Activated CD4-positive, alpha-beta T cell treated with anti-CD3 and anti-CD28 coated beads for 36 hours (primary cell): ENCODE measurements around the gene B4GALNT1. TPM values are rescaled to one million over a fixed set of nuclear protein-coding genes. Genes with fewer than 3 reads are reported as not detected.
"Not testable (repeated sequence)": the region's sequence is repeated elsewhere in the genome, so short reads cannot be mapped to it uniquely, and the experiment has no call there.

Source experiments
- ATAC-seq: fragments of 200-7000 bp; cut with Tn5 transposase; one replicate; pipeline ENCODE4 v1.10.0; 2021; ENCODE audit warnings: mild to moderate bottlenecking, moderate library complexity
- CTCF ChIA-PET: fragments of 350-600 bp; sonication (Branson Sonifier 250); formaldehyde crosslinking; loops from one replicate; lab custom pipeline; 2021; ENCODE audit warnings: antibody characterized with exemption; lab: Charles Lee
- POLR2A ChIA-PET: fragments of 350-600 bp; sonication (Branson Sonifier 250); formaldehyde crosslinking; loops from one replicate; lab custom pipeline; 2021; ENCODE audit warnings: antibody characterized with exemption, inconsistent platforms; lab: Charles Lee
- DNase-seq: peaks from one replicate; pipeline ENCODE4 v3.0.0-alpha.2; 2020
- H3K27ac Mint-ChIP-seq: one replicate; pipeline ENCODE4 v1.8.0; 2021; ENCODE audit warnings: mixed read lengths
- H3K27me3 Mint-ChIP-seq: one replicate; pipeline ENCODE4 v1.8.0; 2021; ENCODE audit warnings: mixed read lengths
- H3K36me3 Mint-ChIP-seq: one replicate; pipeline ENCODE4 v1.8.0; 2021; ENCODE audit warnings: low read depth, mixed read lengths
- H3K4me1 Mint-ChIP-seq: one replicate; pipeline ENCODE4 v1.8.0; 2021; ENCODE audit warnings: mixed read lengths
- H3K4me3 Mint-ChIP-seq: one replicate; pipeline ENCODE4 v1.8.0; 2021; ENCODE audit warnings: mild to moderate bottlenecking, moderate library complexity, mixed read lengths
- H3K9me3 Mint-ChIP-seq: one replicate; pipeline ENCODE4 v1.8.0; 2021; ENCODE audit warnings: low read depth, mixed read lengths
- intact Hi-C, 2 experiments: fragments of 100-400 bp; cut with DNase I in 1 of 2; cut with micrococcal nuclease in 1 of 2; formaldehyde crosslinking; loops; one replicate each; pipeline versions ENCODE4 v1.14.2 to v1.15.1; 2022 to 2024; cut with DNase I, micrococcal nuclease
- total RNA-seq, 2 experiments: library from RNA; stranded (reverse); gene quantifications; one replicate each; pipeline ENCODE4 v1.2.3, GENCODE V29; 2021

Gene B4GALNT1
- total RNA-seq, 2 experiments from 2014 or later = 1.4 to 1.5 TPM

DNA sequence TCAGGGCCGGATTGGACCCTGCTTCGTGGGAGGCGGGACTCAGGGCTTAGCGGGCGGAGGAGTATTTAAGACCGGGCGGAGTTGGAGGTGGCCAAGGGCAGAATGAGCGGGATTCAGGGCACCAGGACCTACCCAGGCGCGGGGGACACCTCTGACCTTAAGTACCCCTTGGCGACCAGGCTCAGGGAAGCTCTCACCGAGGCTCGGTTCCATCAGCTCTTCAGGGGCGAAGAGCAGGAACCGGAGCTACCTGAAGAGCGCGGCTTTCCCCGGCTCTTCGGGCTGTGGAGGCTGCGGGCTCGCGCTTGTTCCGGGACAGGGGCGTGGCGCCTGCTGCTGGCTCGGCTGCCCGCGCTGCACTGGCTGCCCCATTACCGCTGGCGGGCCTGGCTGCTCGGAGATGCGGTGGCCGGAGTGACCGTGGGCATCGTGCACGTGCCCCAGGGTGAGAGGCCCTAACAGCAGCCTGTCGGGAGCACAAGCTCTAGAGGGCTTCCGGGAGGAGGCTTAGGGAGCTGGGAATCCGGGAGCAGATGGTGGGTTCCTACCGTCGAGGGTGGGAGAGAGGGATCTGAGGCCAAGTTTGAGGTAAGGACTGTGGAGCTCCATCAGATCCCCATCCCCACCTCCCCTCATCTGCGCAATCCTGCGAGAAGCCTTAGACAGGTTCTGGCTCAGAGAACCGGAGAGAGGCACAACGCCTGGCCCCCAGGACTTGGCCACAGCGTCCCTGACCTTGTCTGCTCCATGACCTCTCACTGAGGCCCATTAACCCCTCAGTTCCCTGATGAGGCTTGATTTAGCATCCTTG is 13.4 kb downstream of the B4GALNT1 start:
- no peak overlapping the region for H3K27ac Mint-ChIP-seq
- POLR2A ChIA-PET = interaction anchor here (0.6 kb wide), 1 partner anchor 41 kb away, joined by 3 read pairs; no protein-coding TSS in a partner anchor

DNA sequence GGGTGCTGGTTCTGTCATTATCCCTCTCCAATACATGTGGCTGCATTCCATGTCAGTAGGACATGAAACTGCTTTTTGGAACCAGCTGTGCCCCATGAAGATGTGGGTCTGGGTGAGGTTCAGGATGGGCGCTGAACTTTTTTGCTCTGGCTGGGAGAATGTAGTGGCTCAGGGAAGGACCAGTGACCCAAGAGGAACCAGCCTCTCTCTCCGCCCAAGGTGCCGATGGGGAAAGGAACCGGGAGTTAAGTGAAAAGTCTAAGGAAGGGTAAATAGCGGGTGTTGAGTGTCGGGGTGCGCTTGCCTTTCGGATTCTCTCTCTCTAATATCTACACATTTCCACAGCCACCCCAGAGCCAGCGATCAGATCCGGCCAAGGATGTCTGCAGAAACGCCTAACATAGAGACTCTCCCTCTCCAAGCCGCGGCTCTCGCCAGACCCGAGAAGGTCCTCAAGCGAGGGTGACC is 14.0 kb downstream of the B4GALNT1 start:
- no peak for DNase-seq
- peaks cover 26% of the 10 kb centered on the region for H3K4me1 Mint-ChIP-seq
- no peaks in the 10 kb centered on the region for H3K36me3 Mint-ChIP-seq
- no peaks in the 10 kb centered on the region for H3K9me3 Mint-ChIP-seq
- H3K27me3 Mint-ChIP-seq = peaks cover 63% of the 10 kb centered on the region
- intact Hi-C loops = no loop called here
- CTCF ChIA-PET = interaction anchor here (0.7 to 6.3 kb wide), 5 partner anchors 14 to 69 kb away, joined by 3 to 76 read pairs (median 4); partner anchors contain the start of gene B4GALNT1
- POLR2A ChIA-PET = interaction anchor here (0.6 kb wide), 1 partner anchor 40 kb away, joined by 3 read pairs; no protein-coding TSS in a partner anchor
- no peak for ATAC-seq
- no peak overlapping the region for H3K27ac Mint-ChIP-seq
- no peak overlapping the region for H3K4me3 Mint-ChIP-seq

More for the DNA sequence above, 13.4 kb downstream of the B4GALNT1 start:
- Mint-ChIP-seq H3K4me3 (no peak overlapping the region), H3K36me3 (no peaks in the 10 kb centered on the region), H3K9me3 (no peaks in the 10 kb centered on the region), H3K4me1 (peaks cover 26% of the 10 kb centered on the region), H3K27me3 (peaks cover 67% of the 10 kb centered on the region)
- peak; percentile 53 for DNase-seq
- CTCF ChIA-PET = interaction anchor here (0.6 to 6.3 kb wide), 12 partner anchors 8 to 231 kb away, joined by 3 to 76 read pairs (median 8); partner anchors contain the start of gene B4GALNT1
- peak; percentile 34 for ATAC-seq
- intact Hi-C loops = loop anchor here in 1 of 2 experiments (5.0 kb wide), 1 partner anchor 162 kb away; the partner anchor contains the start of genes GLI1 and INHBE

DNA sequence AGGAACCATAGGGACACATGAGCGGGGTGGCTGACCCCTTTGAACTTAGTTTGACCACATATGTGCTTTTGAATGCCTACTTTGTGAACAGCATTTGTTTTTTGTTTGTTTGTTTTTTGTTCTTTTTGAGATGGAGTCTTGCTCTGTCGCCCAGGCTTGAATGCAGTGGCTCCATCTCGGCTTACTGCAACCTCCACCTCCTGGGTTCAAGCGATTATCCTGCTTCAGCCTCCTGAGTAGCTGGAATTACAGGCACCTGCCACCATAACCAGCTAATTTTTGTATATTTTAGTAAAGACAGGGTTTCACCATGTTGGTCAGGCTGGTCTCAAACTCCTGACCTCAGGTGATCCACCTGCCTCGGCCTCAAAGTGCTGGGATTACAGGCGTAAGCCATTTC is 14.6 kb downstream of the B4GALNT1 start:
- H3K27ac Mint-ChIP-seq, intact Hi-C loops, ATAC-seq, H3K36me3 Mint-ChIP-seq, DNase-seq, H3K9me3 Mint-ChIP-seq, H3K4me3 Mint-ChIP-seq, POLR2A ChIA-PET: not testable (repeated sequence)
- Mint-ChIP-seq H3K27me3 (peaks cover 59% of the 10 kb centered on the region), H3K4me1 (peaks cover 26% of the 10 kb centered on the region)
- CTCF ChIA-PET = interaction anchor here (1.0 to 1.3 kb wide), 2 partner anchors 14 to 19 kb away, joined by 3 read pairs; partner anchors contain the start of gene B4GALNT1

DNA sequence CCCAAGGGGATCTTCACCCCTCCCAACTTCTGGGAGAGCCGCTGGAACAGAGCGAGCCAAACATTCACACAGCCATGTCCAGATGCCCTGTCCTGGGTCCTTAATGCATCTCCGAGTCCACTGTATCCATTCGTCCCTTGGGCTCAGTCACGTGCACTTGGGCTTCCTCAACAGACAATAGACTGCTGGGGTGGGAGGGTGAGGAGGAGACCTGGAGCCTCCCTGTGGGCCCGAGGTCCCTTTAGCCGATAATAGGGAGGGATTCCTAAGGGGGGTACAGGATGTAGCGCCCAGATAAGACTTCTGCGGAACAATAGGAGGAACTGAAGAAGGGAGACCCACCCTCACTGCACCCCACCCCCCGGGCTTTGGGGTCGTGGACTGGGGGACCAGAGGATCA is 15.1 kb downstream of the B4GALNT1 start:
- H3K4me3 Mint-ChIP-seq = no peak overlapping the region
- H3K27me3 Mint-ChIP-seq = peaks cover 59% of the 10 kb centered on the region
- H3K9me3 Mint-ChIP-seq = no peaks in the 10 kb centered on the region
- peaks cover 26% of the 10 kb centered on the region for H3K4me1 Mint-ChIP-seq
- intact Hi-C loops = no loop called here
- ChIA-PET POLR2A (no interaction called here), CTCF (interaction anchor here (1.0 to 1.3 kb wide), 2 partner anchors 15 to 18 kb away, joined by 3 read pairs; partner anchors contain the start of gene B4GALNT1)
- H3K36me3 Mint-ChIP-seq = no peaks in the 10 kb centered on the region
- DNase-seq (no peak), ATAC-seq (no peak)
- H3K27ac Mint-ChIP-seq = no peak overlapping the region

DNA sequence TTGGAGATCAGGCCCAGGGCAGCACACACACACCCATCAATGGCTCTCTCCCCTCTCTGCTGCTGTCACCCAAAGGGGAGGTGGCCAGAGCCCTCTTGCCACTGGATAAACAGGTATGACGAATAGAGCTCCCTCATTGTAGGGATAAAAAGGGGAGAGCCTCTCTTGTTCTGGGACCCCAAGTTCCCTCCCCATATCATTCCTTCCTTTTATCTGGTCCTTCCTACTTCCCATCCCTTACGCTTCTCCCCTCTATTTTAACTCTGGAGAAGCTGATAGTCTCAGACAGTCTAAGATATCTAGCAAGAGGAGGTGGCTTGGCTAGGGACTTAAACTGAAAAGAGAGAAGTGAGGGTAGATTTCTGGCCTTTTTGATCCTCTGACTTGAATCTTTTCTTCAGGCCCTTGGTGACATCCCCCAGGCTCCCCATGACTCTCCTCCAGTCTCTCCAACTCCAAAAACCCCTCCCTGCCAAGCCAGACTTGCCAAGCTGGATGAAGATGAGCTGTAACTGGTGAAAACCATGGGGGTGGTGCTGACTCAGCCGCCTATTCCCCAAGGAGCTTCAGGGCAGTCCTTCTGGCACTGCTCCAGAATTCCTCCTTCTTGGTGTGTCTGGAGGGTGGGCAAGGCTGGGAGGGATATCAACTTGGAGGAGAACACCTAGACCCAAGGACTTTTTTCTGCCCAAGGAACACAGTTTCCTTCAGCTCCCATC is 16.5 kb downstream of the B4GALNT1 start:
- DNase-seq = no peak
- H3K27ac Mint-ChIP-seq = no peak overlapping the region
- peaks cover 19% of the 10 kb centered on the region for H3K4me1 Mint-ChIP-seq
- no peak overlapping the region for H3K4me3 Mint-ChIP-seq
- ChIA-PET CTCF (interaction anchor here (0.7 to 3.6 kb wide), 4 partner anchors 8 to 373 kb away, joined by 3 to 16 read pairs (median 6); no protein-coding TSS in a partner anchor), POLR2A (no interaction called here)
- no peaks in the 10 kb centered on the region for H3K36me3 Mint-ChIP-seq
- peaks cover 49% of the 10 kb centered on the region for H3K27me3 Mint-ChIP-seq
- no peak for ATAC-seq
- intact Hi-C loops = no loop called here
- no peaks in the 10 kb centered on the region for H3K9me3 Mint-ChIP-seq

DNA sequence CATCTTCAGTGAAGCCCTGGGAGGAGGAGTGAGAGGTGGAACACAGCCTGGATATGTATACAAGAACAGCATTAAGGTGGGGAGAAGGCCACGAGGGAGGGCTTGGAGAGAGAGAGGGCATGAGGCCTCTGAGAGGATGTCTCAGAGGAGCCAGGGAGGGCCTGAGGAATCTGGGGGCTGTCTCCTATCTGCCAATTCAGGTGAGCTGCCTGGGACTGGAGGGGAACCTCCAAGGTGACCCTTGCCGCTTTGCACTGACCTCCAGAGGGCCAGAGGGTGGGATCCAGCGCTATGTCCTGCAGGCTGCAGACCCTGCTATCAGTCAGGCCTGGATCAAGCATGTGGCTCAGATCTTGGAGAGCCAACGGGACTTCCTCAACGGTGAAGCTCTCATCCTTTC is 17.4 kb downstream of the B4GALNT1 start:
- Mint-ChIP-seq H3K9me3 (no peaks in the 10 kb centered on the region), H3K4me3 (no peak overlapping the region), H3K4me1 (peaks cover 11% of the 10 kb centered on the region), H3K27me3 (peaks cover 41% of the 10 kb centered on the region), H3K27ac (no peak overlapping the region), H3K36me3 (no peaks in the 10 kb centered on the region)
- intact Hi-C loops = no loop called here
- ChIA-PET CTCF (interaction anchor here (1.0 to 3.6 kb wide), 3 partner anchors 9 to 33 kb away, joined by 3 to 16 read pairs (median 9); no protein-coding TSS in a partner anchor), POLR2A (no interaction called here)
- DNase-seq = no peak
- ATAC-seq = no peak

DNA sequence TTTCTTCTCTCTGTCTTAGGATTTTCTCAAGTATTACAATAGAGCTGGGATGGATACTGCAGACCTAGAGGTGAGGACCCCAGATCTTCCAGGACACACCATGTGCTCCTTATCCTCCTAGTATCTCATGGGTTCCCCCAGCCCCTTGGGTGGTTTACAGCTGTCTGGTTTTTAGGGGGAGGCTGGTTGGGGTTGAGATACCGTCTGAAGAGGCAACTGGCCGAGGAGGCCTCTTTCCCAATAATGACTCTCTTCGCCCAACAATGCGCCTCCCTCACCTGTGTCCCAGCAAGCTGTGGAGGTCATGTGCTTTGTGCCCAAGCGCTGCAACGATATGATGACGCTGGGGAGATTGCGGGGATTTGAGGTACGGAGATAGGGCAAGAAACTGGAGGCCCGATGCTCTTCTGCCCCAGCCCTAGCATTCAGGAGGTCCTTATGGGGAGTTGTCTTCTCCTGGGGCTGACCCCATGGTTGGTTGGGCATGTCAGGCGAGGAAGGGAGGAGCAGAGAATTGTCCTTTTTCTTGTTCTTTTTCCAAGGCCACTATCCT is 18.0 kb downstream of the B4GALNT1 start:
- POLR2A ChIA-PET = no interaction called here
- ATAC-seq = no peak
- peaks cover 8% of the 10 kb centered on the region for H3K4me1 Mint-ChIP-seq
- DNase-seq = no peak
- intact Hi-C loops = no loop called here
- no peak overlapping the region for H3K4me3 Mint-ChIP-seq
- H3K36me3 Mint-ChIP-seq = no peaks in the 10 kb centered on the region
- no peak overlapping the region for H3K27ac Mint-ChIP-seq
- no peaks in the 10 kb centered on the region for H3K9me3 Mint-ChIP-seq
- peaks cover 37% of the 10 kb centered on the region for H3K27me3 Mint-ChIP-seq
- CTCF ChIA-PET = interaction anchor here (1.0 to 3.6 kb wide), 3 partner anchors 15 to 69 kb away, joined by 3 to 16 read pairs (median 9); no protein-coding TSS in a partner anchor

DNA sequence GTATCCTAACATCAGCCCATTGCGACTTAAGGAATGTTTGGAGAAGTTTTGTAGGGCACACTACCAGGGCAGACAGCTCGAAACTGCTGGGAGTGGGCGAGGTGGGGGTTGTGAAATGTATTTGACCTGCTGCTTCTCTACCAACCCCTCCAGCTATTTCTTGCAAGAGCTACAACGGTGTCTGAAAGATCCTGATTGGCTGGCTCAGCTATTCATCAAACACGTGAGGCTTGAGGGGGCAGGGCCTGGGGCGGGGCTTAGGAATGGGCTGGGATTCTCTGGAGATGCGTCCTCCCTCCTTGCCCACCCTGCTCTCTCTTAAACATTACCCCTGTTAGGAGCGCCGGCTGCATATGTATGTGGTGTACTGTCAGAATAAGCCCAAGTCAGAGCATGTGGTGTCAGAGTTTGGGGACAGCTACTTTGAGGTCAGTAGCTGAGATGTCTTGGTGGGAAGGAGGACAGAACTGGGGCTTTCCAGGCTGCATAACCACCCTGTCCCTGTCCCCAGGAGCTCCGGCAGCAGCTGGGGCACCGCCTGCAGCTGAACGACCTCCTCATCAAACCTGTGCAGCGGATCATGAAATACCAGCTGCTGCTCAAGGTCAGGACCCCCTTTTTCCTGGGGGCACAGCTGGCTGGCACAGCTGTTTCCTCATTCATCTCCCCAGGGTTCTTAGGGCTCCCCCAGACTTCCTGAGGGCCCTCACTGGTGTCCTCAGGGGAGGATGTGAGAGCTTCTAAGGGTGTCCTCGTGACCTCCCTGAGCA is 18.6 kb downstream of the B4GALNT1 start:
- no peaks in the 10 kb centered on the region for H3K36me3 Mint-ChIP-seq
- peaks cover 34% of the 10 kb centered on the region for H3K27me3 Mint-ChIP-seq
- H3K27ac Mint-ChIP-seq = no peak overlapping the region
- H3K4me1 Mint-ChIP-seq = peaks cover 5% of the 10 kb centered on the region
- no peak for ATAC-seq
- no peaks in the 10 kb centered on the region for H3K9me3 Mint-ChIP-seq
- ChIA-PET POLR2A (interaction anchor here (0.8 kb wide), 1 partner anchor 24 kb away, joined by 4 read pairs; no protein-coding TSS in a partner anchor), CTCF (interaction anchor here (0.7 to 3.6 kb wide), 11 partner anchors 13 to 78 kb away, joined by 3 to 16 read pairs (median 3); partner anchors contain the start of gene B4GALNT1)
- no peak overlapping the region for H3K4me3 Mint-ChIP-seq
- intact Hi-C loops = no loop called here
- DNase-seq = peak; percentile 48

DNA sequence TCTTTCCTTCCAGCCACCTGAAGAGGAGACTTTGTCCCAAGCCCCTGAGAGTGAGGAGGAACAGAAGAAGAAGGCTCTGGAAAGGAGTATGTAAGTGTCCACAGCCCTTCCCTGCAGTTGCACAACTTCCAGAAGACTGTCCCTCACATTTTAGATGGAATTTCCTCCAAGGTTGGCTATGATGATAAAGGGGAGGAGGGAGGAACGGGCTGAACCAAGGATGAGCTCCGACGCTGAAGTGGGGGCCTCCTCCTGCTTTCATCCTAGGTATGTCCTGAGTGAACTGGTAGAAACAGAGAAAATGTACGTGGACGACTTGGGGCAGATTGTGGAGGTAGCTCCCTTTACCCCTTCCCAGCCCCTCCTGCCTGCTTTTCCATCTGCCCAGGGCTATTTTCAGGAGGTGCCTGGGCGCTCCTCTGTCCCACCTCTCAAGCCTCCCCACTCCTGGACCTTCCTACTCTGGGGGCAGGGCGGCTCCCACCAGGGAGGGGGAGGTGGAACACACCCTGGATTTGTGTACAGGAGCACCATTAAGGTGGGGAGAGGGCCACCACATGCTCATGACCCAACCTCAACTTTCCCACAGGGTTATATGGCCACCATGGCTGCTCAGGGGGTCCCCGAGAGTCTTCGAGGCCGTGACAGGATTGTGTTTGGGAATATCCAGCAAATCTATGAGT is 19.4 kb downstream of the B4GALNT1 start:
- Mint-ChIP-seq H3K9me3 (no peaks in the 10 kb centered on the region), H3K4me1 (peaks cover 3% of the 10 kb centered on the region), H3K36me3 (no peaks in the 10 kb centered on the region), H3K27ac (no peak overlapping the region), H3K27me3 (peaks cover 27% of the 10 kb centered on the region), H3K4me3 (no peak overlapping the region)
- ATAC-seq (no peak), DNase-seq (no peak)
- intact Hi-C loops = no loop called here
- POLR2A ChIA-PET = interaction anchor here (0.8 kb wide), 1 partner anchor 23 kb away, joined by 4 read pairs; no protein-coding TSS in a partner anchor
- CTCF ChIA-PET = interaction anchor here (0.8 to 2.9 kb wide), 8 partner anchors 13 to 79 kb away, joined by 3 to 9 read pairs (median 3); partner anchors contain the start of gene B4GALNT1
